HepG2 (cell line): ENCODE results near the gene GMPPB. TPM values are rescaled to one million over a fixed set of nuclear protein-coding genes. Genes with fewer than 3 reads are reported as not detected.

Experiments used
- HOXA5 ChIP-seq: sonication (generic); formaldehyde crosslinking; IDR thresholded peaks from 2 replicates; pipeline ENCODE4 v1.4.0; 2020; ENCODE audit warnings: missing genetic modification reagents
- NCOA1 ChIP-seq: sonication (generic); formaldehyde crosslinking; IDR thresholded peaks from 2 replicates; pipeline ENCODE4 v1.9.0; 2021; ENCODE audit warnings: missing genetic modification reagents
- PRPF4 ChIP-seq: fragments of 200-400 bp; formaldehyde crosslinking; IDR thresholded peaks from 2 replicates; pipeline ENCODE4 v1.6.1; 2016; ENCODE audit warnings: low read length, low read depth; ENCODE audit not compliant: poor library complexity, severe bottlenecking
- REXO4 ChIP-seq: sonication (generic); formaldehyde crosslinking; IDR thresholded peaks from 2 replicates; pipeline ENCODE4 v1.8.0; 2022; ENCODE audit warnings: missing genetic modification reagents, mild to moderate bottlenecking, borderline replicate concordance
- SAFB2 ChIP-seq: sonication (generic); formaldehyde crosslinking; IDR thresholded peaks from 2 replicates; pipeline ENCODE4 v1.5.1; 2020; ENCODE audit warnings: missing genetic modification reagents, low read depth, mild to moderate bottlenecking, borderline replicate concordance
- SOX6 ChIP-seq, 2 experiments: fragments of 450-650 bp in 1 of 2; sonication (generic) in 1 of 2; formaldehyde crosslinking in 1 of 2; IDR thresholded peaks; 2 replicates each; pipeline versions ENCODE4 v1.4.0 to v1.6.1; 2017 to 2020; ENCODE audit warnings: antibody characterized with exemption in 1 of 2, mild to moderate bottlenecking in 1 of 2, missing genetic modification reagents in 1 of 2
- SP4 ChIP-seq: sonication (generic); formaldehyde crosslinking; IDR thresholded peaks from 2 replicates; pipeline ENCODE4 v1.8.1; 2023; ENCODE audit warnings: mild to moderate bottlenecking, missing genetic modification reagents
- THAP11 ChIP-seq: IDR thresholded peaks from 2 replicates; pipeline ENCODE4 v1.6.1; 2016; ENCODE audit warnings: missing biosample characterization, missing genetic modification reagents
- YY1 ChIP-seq: IDR thresholded peaks from 2 replicates; pipeline ENCODE4 v1.6.1; 2011; ENCODE audit warnings: low read length, low read depth, moderate library complexity, mild to moderate bottlenecking; ENCODE audit not compliant: insufficient read depth, insufficient replicate concordance
- ZFP36L1 ChIP-seq: sonication (generic); formaldehyde crosslinking; IDR thresholded peaks from 2 replicates; pipeline ENCODE4 v1.8.0; 2022; ENCODE audit warnings: mild to moderate bottlenecking, missing genetic modification reagents, moderate library complexity
- ZNF296 ChIP-seq: sonication (generic); formaldehyde crosslinking; conservative IDR thresholded peaks from 2 replicates; pipeline ENCODE4 v1.5.0; 2020; ENCODE audit warnings: mild to moderate bottlenecking, missing genetic modification reagents
- ZNF326 ChIP-seq: sonication (generic); formaldehyde crosslinking; IDR thresholded peaks from 2 replicates; pipeline ENCODE4 v1.4.0; 2020; ENCODE audit warnings: missing genetic modification reagents, borderline replicate concordance
- ZNF33A ChIP-seq: sonication (generic); formaldehyde crosslinking; IDR thresholded peaks from 2 replicates; pipeline ENCODE4 v1.5.1; 2020; ENCODE audit warnings: missing genetic modification reagents, mild to moderate bottlenecking, moderate library complexity, borderline replicate concordance
- ZNF382 ChIP-seq: sonication (generic); formaldehyde crosslinking; IDR thresholded peaks from 2 replicates; pipeline ENCODE4 v1.5.0; 2020; ENCODE audit warnings: missing genetic modification reagents, mild to moderate bottlenecking, borderline replicate concordance
- polyA plus RNA-seq, 8 experiments: library from polyadenylated mRNA; depleted of rRNA in 3 of 8; stranded (reverse) in 7 of 8; unstranded in 1 of 8; fragments of >200 nt; fragmentation: Illumina TruSeq in 4 of 8; extraction: Trizol in 4 of 8; gene quantifications; 2 replicates each; pipeline versions ENCODE4 v1.2.1 to v1.2.3, GENCODE V29; 2011 to 2016; ENCODE audit warnings: low read depth in 4 of 8, missing spikeins in 1 of 8, mixed read lengths in 1 of 8; ENCODE audit not compliant: insufficient read depth in 1 of 8
- total RNA-seq, 5 experiments: library from RNA; depleted of rRNA; stranded (reverse); fragments of >200 nt; fragmentation: Illumina TruSeq; extraction: Trizol; gene quantifications; 2 replicates each; pipeline ENCODE4 v1.2.3, GENCODE V29; 2016; ENCODE audit warnings: low read depth in 1 of 5
- TF ChIP-seq, protein P1 (sequence below): sonication (generic); formaldehyde crosslinking; IDR thresholded peaks from 2 replicates; pipeline ENCODE4 v1.4.0; 2020; ENCODE audit warnings: mild to moderate bottlenecking, missing genetic modification reagents
- TF ChIP-seq, protein P2 (sequence below): sonication (generic); formaldehyde crosslinking; IDR thresholded peaks from 2 replicates; pipeline ENCODE4 v1.5.1; 2020; ENCODE audit warnings: mild to moderate bottlenecking, missing genetic modification reagents, moderate library complexity
- TF ChIP-seq, protein P3 (sequence below): sonication (generic); formaldehyde crosslinking; IDR thresholded peaks from 2 replicates; pipeline ENCODE4 v1.8.0; 2023; ENCODE audit warnings: mild to moderate bottlenecking, missing genetic modification reagents
- TF ChIP-seq, protein P4 (sequence below): sonication (generic); formaldehyde crosslinking; IDR thresholded peaks from 2 replicates; pipeline ENCODE4 v1.4.0; 2020; ENCODE audit warnings: mild to moderate bottlenecking, missing genetic modification reagents

GMPPB gene
- total and polyA plus RNA-seq, 2 of the 13 experiments (the other 11 are each of a cell fraction or from before 2014, with no cell fraction given), result 6.5 to 23.1 TPM

DNA sequence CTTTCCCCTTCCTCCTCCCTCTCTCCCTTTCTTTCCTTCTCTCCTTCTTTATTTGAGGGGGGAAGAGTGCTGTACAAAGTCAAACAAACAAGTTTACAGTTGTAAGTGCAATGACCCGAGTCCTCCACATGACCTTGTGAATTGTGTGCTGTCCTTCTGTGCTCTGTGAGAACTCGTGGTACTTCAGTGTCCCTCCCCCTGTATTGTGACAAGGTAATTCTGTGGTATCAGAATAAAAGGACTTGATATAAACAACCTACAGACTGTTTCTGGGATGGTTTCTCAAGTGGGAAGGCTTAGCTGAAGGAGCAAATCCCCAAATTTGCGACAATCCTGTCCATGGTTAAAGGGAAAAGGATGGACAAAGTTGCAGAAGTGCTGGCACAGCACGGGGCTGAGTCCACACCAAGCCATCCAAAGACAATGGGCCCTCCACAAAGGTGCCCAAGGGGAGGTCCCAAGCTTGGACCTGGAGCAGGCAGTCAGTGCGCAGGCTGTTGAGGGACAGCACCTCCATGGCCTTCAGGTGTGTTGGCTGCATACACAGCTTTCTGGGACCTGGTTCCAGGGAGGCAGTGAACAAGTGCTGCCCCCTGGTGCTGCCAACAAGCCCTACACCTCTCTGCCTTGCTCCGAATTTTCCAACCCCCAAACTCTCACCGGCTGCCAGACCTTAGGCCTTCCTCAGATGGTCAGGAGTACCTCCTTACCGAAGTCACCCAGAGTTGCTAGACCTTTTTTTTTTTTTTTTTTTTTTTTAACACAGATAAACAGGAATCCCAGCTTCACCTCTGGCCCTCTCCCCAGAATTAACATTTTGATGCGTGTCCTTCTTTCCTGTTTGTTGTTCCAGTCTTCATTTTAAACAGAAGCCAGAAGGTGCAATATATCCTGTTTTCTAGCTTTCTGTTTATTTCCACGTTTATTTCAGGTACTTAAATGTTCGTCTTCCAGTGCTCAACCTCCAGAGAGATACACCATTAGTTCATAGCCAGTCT, 52.2 kb downstream of the GMPPB start (continued):
- TF ChIP-seq ZNF296 (CRISPR knock-in tag), result no peak
- peak; percentile 11; the same call in 1 of the 2 replicates for TF ChIP-seq ZFP36L1 (CRISPR knock-in tag)
- TF ChIP-seq YY1, result peak; percentile 49
- TF ChIP-seq SP4 (CRISPR knock-in tag), result peak; percentile 22; the same call in 1 of the 2 replicates
- no peak for TF ChIP-seq SOX6 (IDR thresholded peaks at IDR 0.05)
- peak; percentile 94 for TF ChIP-seq SOX6 (CRISPR knock-in tag; IDR thresholded peaks at IDR 0.05)
- TF ChIP-seq ZNF326 (CRISPR knock-in tag), result no peak
- peak; percentile 75; the same call in 1 of the 2 replicates for TF ChIP-seq NCOA1 (CRISPR knock-in tag)
- TF ChIP-seq, protein P1, sequence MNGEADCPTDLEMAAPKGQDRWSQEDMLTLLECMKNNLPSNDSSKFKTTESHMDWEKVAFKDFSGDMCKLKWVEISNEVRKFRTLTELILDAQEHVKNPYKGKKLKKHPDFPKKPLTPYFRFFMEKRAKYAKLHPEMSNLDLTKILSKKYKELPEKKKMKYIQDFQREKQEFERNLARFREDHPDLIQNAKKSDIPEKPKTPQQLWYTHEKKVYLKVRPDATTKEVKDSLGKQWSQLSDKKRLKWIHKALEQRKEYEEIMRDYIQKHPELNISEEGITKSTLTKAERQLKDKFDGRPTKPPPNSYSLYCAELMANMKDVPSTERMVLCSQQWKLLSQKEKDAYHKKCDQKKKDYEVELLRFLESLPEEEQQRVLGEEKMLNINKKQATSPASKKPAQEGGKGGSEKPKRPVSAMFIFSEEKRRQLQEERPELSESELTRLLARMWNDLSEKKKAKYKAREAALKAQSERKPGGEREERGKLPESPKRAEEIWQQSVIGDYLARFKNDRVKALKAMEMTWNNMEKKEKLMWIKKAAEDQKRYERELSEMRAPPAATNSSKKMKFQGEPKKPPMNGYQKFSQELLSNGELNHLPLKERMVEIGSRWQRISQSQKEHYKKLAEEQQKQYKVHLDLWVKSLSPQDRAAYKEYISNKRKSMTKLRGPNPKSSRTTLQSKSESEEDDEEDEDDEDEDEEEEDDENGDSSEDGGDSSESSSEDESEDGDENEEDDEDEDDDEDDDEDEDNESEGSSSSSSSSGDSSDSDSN (CRISPR knock-in tag), result peak; percentile 44; the same call in 1 of the 2 replicates
- no peak for TF ChIP-seq PRPF4
- TF ChIP-seq SAFB2 (CRISPR knock-in tag), result peak; percentile 81; the same call in 1 of the 2 replicates
- TF ChIP-seq THAP11 (CRISPR knock-in tag), result 0 out of 2 replicates have a peak, but pooled peaks have one; percentile 38
- no peak for TF ChIP-seq HOXA5 (CRISPR knock-in tag)
- TF ChIP-seq, protein P2, sequence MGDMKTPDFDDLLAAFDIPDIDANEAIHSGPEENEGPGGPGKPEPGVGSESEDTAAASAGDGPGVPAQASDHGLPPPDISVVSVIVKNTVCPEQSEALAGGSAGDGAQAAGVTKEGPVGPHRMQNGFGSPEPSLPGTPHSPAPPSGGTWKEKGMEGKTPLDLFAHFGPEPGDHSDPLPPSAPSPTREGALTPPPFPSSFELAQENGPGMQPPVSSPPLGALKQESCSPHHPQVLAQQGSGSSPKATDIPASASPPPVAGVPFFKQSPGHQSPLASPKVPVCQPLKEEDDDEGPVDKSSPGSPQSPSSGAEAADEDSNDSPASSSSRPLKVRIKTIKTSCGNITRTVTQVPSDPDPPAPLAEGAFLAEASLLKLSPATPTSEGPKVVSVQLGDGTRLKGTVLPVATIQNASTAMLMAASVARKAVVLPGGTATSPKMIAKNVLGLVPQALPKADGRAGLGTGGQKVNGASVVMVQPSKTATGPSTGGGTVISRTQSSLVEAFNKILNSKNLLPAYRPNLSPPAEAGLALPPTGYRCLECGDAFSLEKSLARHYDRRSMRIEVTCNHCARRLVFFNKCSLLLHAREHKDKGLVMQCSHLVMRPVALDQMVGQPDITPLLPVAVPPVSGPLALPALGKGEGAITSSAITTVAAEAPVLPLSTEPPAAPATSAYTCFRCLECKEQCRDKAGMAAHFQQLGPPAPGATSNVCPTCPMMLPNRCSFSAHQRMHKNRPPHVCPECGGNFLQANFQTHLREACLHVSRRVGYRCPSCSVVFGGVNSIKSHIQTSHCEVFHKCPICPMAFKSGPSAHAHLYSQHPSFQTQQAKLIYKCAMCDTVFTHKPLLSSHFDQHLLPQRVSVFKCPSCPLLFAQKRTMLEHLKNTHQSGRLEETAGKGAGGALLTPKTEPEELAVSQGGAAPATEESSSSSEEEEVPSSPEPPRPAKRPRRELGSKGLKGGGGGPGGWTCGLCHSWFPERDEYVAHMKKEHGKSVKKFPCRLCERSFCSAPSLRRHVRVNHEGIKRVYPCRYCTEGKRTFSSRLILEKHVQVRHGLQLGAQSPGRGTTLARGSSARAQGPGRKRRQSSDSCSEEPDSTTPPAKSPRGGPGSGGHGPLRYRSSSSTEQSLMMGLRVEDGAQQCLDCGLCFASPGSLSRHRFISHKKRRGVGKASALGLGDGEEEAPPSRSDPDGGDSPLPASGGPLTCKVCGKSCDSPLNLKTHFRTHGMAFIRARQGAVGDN (CRISPR knock-in tag), result peak; percentile 78
- TF ChIP-seq ZNF382 (CRISPR knock-in tag), result no peak
- TF ChIP-seq, protein P3, sequence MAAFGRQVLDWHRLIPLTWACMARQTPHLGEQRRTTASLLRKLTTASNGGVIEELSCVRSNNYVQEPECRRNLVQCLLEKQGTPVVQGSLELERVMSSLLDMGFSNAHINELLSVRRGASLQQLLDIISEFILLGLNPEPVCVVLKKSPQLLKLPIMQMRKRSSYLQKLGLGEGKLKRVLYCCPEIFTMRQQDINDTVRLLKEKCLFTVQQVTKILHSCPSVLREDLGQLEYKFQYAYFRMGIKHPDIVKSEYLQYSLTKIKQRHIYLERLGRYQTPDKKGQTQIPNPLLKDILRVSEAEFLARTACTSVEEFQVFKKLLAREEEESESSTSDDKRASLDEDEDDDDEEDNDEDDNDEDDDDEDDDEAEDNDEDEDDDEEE, result peak; percentile 8; the same call in 1 of the 2 replicates
- TF ChIP-seq, protein P4, sequence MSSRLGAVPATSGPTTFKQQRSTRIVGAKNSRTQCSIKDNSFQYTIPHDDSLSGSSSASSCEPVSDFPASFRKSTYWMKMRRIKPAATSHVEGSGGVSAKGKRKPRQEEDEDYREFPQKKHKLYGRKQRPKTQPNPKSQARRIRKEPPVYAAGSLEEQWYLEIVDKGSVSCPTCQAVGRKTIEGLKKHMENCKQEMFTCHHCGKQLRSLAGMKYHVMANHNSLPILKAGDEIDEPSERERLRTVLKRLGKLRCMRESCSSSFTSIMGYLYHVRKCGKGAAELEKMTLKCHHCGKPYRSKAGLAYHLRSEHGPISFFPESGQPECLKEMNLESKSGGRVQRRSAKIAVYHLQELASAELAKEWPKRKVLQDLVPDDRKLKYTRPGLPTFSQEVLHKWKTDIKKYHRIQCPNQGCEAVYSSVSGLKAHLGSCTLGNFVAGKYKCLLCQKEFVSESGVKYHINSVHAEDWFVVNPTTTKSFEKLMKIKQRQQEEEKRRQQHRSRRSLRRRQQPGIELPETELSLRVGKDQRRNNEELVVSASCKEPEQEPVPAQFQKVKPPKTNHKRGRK, result no peak
- no peak for TF ChIP-seq ZNF33A (CRISPR knock-in tag)
- no peak for TF ChIP-seq REXO4 (CRISPR knock-in tag)
